ENCODE measurements around the gene GRIA3.
"Not testable (repeated sequence)": the region's sequence is repeated elsewhere in the genome, so short reads cannot be mapped to it uniquely, and the experiment has no call there.

GRIA3 gene

GRCh38 chrX:123464709-123465108, 280.6 kb downstream of the GRIA3 start:
- DNase-seq (ENCODE audit: low spot score) = no peak

DNA sequence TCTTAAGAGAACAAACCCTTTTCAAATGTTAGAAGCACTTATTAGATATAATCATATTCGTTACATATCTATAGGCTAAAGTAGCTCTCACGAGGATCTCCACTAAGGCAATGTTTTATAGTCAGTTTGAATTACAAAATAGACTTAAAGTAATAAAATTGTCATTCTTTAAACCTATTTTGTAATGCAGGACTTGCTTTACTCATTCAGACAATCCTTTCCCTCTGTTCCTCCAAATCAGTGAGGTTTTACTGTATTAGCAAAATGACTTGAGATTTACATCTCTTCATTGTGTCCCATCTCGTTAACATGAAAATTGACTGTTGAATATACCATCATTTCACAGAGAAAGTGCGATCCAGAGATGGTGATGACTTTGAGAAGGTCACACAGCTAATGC, 284.4 kb downstream of the GRIA3 start:
- DNase-seq (ENCODE audit: low spot score) = no peak

DNA sequence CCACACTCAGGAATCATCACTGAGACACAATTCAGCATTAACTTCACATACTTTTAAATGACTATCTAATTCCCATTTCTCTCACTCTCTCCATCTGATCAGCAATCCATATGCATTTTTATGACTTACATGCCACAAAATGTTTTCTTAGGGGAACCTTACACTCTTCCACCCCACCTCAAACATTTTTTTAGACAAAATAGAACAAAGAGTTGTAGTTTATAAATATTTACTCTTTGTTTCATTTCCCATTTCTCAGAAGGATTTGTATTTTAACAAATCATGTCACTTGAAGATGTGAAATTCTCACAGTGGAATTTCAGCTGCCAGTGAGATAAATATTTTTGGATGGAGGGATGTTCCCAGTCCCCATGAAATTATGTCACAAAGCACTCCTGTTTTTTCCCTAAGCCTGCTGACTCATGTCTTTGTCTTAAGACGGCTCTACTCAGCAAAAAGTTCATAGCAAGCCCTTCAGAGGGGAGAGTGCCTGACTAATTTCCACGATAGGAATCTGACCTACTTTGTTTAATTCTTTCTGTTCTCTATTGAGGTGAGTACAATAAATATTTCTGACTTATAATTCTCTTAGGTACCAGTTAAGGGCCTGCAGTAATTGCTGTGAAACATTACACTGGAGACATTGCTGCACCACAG, 291.1 kb downstream of the GRIA3 start:
- DNase-seq (ENCODE audit: low spot score) = no peak

DNA sequence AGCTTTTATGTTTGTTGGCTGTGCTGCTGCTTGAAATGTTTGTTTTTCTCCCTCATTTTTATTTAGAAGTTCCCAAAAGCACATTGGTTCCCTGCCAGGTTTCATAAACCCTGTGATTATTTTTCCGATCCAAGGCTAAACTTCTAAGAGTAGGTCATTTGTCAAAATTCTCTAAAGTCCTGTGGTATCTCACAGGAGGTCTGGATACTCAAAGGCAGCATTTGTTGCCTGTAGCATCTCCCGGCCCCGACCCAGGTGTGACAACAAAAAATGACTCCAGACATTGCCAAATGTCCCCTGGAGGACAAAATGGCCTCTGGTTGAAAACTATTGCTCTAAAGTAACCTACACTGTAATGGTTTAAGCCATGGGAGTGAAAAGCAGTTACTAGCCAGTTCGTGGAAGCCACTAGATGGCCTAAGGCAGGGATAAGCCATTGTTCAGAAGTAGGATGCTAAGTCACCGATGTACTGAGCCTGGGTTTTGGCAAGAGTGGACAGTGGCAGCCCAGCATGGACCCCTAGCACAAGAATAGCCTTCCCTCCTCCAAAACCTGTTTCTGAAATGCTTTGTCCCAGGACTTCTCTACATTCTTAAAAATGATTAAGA, 292.6 kb downstream of the GRIA3 start:
- no peak for DNase-seq (ENCODE audit: low spot score)

GRCh38 chrX:123477673-123478072, 293.6 kb downstream of the GRIA3 start:
- DNase-seq (ENCODE audit: low spot score) = no peak

GRCh38 chrX:123481913-123482851, 298.1 kb downstream of the GRIA3 start:
- DNase-seq (ENCODE audit: low spot score) = no peak

GRCh38 chrX:123486297-123486696, 302.2 kb downstream of the GRIA3 start:
- no peak for DNase-seq (ENCODE audit: low spot score)

GRCh38 chrX:123487236-123487635, 303.2 kb downstream of the GRIA3 start:
- DNase-seq (ENCODE audit: low spot score) = no peak

DNA sequence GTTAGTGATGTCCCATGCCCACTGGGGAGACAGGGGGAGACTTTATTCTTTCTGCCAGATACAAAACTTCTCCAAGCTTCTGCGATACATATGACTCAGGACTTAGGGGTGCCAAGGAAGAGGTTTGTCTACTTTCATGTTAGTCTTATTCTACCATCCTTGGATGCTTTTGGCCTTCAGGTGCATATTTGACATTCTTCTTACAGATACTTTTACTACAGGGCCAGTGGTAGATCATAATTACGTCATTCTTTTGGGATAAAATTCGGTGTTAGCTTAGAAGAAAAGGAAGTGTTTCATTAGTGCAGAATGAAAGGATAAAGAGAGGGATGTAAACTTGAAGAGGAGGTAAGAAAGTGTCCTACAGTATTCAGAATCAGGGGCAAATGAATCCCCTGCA, 303.6 kb downstream of the GRIA3 start:
- no peak for DNase-seq (ENCODE audit: low spot score)

- DNase-seq (ENCODE audit: low spot score) = no peak
These were observed 304.9 kb downstream of the GRIA3 start for GRCh38 chrX:123489011-123489410.

DNA sequence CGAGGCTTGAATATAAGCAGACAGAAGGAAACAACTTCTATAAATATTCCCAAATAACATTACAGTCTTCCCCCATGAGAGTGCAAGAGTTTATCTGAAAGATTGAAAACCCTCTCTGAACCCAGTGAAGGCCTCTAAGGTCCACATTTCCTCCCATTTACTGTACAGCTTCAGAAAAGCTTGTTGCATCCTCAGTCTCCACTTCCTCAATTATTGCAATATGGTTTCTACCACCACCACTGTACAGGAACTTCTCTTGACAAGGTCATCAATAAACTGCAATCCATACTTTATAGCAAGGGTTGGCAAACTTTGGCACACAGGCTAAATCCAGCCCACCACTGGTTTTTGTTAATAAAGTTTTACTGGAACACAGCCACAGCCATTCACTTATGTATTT, 309.8 kb downstream of the GRIA3 start:
- no peak for DNase-seq (ENCODE audit: low spot score)

DNA sequence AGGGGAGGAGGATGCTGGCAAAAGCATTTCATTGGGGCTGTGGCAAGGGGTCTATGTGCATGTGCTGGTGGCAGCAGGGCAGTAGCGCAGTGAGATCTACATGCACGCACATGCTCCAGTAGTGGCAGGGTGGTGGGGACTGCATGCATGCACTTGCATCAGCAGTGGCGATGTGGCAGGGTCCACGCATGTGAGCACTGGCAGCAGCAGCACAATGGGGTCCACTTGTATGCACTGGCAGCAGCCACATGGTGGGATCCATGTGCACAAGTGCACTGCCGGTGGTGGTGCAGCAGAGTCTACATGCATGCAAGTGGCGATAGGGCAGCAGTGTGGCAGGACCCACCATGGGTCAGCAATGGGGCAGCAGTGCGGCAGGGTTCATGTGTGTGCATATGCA, 315.7 kb downstream of the GRIA3 start:
- DNase-seq (ENCODE audit: low spot score) = no peak

DNA sequence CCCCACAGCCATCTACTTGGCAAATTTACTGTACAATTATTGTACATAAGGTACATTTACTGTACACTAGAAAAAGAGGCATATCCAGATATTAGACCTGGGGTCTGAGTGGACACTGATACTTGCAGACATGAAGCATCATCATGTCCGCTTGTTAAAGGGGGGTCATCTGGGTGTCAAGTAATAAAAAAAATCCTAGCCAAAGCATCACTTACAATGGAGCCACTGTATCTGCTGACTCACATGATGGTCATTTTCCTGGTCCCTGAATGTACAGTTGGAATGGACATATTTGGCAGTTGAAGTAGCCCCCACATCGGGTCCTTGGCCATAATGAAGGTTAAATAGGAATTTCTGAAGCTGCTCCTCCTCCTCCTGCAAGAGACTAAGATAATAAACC, 320.0 kb downstream of the GRIA3 start:
- DNase-seq (ENCODE audit: low spot score) = no peak

DNA sequence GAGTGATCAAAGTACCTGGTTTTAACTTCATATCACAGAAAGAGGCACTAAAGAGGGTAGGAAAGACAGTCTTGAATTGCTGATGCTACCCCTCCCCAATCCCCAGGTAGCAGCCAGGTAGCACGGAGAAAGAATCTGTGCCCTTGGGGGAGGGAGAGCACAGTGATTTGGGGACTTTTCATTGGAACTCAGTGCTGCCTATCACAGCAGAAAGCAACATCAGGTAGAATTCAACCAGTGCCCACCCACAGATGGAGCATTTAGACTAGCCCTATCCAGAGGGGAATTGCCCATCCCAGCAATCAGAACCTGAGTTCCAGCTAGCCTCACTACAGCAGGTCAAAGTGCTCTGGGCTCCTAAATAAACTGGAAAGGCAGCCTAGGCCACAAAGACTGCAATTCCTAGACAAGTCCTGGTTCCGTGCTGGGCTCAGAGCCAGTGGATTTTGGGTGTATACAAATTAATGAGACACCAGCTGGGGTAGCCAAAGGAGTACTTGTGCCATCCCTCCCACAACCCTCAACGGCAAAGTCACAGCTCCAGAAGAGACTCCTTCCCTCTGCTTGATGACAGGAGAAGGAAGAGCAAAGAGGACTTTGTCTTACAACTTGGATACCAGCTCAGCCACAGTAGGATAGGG, 320.7 kb downstream of the GRIA3 start:
- DNase-seq (ENCODE audit: low spot score) = no peak

DNA sequence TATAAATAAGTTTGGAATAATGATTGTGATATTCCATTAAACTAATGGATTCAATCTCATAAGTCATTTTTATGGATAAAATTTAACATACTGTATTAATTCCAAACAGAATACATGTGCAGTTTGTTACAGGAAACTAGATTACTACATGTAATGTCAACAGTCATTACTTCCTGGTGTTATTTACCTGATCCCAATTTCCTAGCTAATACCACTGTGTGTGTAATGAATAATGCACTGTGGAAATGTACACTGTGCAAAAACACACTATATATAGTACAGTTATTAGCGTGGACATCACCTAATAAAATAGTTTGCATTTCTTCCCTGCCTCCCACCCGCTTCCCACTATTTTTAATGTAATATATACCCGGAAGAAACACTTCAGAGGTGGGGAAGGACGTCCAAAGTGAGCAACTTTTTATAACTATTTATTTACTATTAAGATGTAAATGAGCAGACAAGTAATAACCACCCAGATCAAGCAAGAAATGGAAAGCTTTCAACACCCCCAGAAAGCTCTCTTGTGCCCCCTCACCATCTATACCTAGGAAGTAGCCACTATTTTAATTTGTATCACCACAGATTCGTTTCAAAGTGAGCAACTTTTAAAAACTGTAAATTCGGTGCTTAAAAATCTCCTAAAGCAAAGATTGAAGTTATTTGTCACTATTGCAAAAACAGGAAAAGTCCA, 329.7 kb downstream of the GRIA3 start:
- no peak for DNase-seq (ENCODE audit: low spot score)

GRCh38 chrX:123514279-123514640, 330.2 kb downstream of the GRIA3 start:
- DNase-seq (ENCODE audit: low spot score) = not testable (repeated sequence)

DNA sequence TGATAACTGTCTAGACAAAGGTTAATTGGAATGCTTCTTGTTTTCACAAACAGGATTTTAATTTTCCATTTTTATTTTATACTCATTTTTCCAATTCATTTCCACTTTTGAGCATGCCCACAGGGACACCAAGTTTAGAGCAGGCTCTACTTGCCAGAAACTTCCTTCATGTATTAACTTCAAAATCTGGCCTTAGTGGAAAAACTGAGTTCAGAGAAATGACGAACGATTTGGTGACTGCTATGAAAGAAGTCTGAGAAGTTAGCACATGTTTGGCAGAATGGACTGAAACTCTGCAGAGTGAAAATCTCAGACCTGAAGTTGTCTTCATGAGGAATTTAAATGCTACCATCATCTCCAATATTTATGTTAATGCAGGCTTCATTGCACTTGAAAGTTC, 334.7 kb downstream of the GRIA3 start:
- no peak for DNase-seq (ENCODE audit: low spot score)

DNA sequence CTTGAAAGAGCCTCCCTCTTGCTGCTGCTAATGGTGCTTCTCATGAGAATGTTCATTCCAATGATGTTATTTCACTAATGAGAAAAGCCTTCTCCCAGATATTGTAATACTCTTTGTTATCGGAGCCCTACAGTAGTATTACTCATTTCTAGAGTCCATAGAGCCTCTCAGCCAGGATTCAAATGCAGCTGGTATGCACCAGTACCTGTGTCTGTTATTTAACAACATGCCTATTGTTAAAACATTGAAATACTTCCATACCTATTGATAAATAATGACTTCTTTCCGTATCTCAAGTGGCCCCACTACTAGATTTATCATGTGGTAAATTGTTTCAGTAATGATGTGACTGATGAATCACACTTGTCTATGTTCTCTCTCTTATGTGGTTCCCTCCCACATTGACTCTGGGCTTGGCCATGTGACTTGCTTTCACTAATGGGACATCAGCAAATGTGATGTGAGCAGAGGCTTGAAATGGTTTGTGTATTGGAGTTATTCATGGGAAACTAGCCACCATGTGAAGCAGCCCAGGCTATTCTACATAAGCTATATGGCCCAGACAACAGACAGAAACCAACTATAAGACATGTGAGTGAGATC, 341.1 kb downstream of the GRIA3 start:
- no peak for DNase-seq (ENCODE audit: low spot score)

DNA sequence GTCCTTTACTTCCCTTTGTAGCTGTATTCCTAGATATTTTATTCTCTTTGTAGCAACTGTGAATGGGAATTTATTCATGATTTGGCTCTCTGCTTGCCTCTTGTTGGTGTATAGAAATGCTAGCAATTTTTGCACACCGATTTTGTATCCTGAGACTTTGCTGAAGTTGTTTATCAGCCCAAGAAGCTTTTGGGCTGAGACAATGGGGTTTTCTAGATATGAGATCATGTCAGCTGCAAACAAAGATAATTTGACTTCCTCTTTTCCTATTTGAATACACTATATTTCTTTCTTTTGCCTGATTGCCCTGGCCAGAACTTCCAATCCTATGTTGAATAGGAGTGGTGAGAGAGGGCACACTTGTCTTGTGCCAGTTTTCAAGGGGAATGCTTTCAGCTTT, 346.6 kb downstream of the GRIA3 start:
- DNase-seq (ENCODE audit: low spot score) = not testable (repeated sequence)

Measured in CD4-positive, alpha-beta T cell treated with Interleukin-2 at 100 ng/mL for 4 hours (primary cell).